Trophoblast cell (in vitro differentiated cells and primary cell): Measurements from ENCODE around the gene TMOD3.

ENCODE experiments used
- DNase-seq, 2 donors: peaks; one replicate each; pipeline ENCODE4 v3.0.0-alpha.2; 2016
- H2AFZ ChIP-seq: 2 replicates; pipeline ENCODE4 v1.6.1; 2013; ENCODE audit warnings: low read length, moderate library complexity, mild to moderate bottlenecking; ENCODE audit not compliant: insufficient read depth, poor library complexity
- H2AK5ac ChIP-seq: 2 replicates; pipeline ENCODE4 v1.6.1; 2013; ENCODE audit warnings: mild to moderate bottlenecking, low read length
- H2BK120ac ChIP-seq: 2 replicates; pipeline ENCODE4 v1.6.1; 2013; ENCODE audit warnings: low read length, mild to moderate bottlenecking, moderate library complexity; ENCODE audit not compliant: insufficient read depth, poor library complexity
- H2BK12ac ChIP-seq: 2 replicates; pipeline ENCODE4 v1.6.1; 2013; ENCODE audit warnings: mild to moderate bottlenecking, low read length, moderate library complexity
- H2BK5ac ChIP-seq: 2 replicates; pipeline ENCODE4 v1.6.1; 2013; ENCODE audit warnings: low read length, low read depth, moderate library complexity, mild to moderate bottlenecking; ENCODE audit not compliant: poor library complexity
- H3K14ac ChIP-seq: 2 replicates; pipeline ENCODE4 v1.6.1; 2013; ENCODE audit warnings: mild to moderate bottlenecking, low read length
- H3K18ac ChIP-seq: 2 replicates; pipeline ENCODE4 v1.6.1; 2013; ENCODE audit warnings: mild to moderate bottlenecking, low read length
- H3K23ac ChIP-seq: 2 replicates; pipeline ENCODE4 v1.6.1; 2013; ENCODE audit warnings: low read length
- H3K27ac ChIP-seq: 2 replicates; pipeline ENCODE4 v1.5.1; 2013; ENCODE audit warnings: low read depth, mild to moderate bottlenecking, inconsistent platforms, low read length, moderate library complexity
- H3K27me3 ChIP-seq: 2 replicates; pipeline ENCODE4 v1.6.1; 2013; ENCODE audit warnings: inconsistent platforms, mild to moderate bottlenecking, low read length, moderate library complexity; ENCODE audit not compliant: insufficient read depth
- H3K36me3 ChIP-seq, 2 experiments: 1 replicate in 1 of 2; 2 replicates in 1 of 2; pipeline ENCODE4 v1.6.1; 2013; ENCODE audit warnings: low read length in 2 of 2, mild to moderate bottlenecking in 2 of 2, moderate library complexity in 1 of 2; ENCODE audit not compliant: insufficient read depth in 2 of 2, control insufficient read depth in 1 of 2
- H3K4ac ChIP-seq: 2 replicates; pipeline ENCODE4 v1.6.1; 2013; ENCODE audit warnings: low read depth, mild to moderate bottlenecking, low read length, moderate library complexity
- H3K4me1 ChIP-seq, 2 experiments: 1 replicate in 1 of 2; 2 replicates in 1 of 2; pipeline ENCODE4 v1.6.1; 2013; ENCODE audit warnings: low read length in 2 of 2, mild to moderate bottlenecking in 2 of 2, moderate library complexity in 1 of 2; ENCODE audit not compliant: insufficient read depth in 2 of 2, control insufficient read depth in 1 of 2
- H3K4me2 ChIP-seq: 2 replicates; pipeline ENCODE4 v1.6.1; 2013; ENCODE audit warnings: inconsistent platforms, mild to moderate bottlenecking, low read length, moderate library complexity
- H3K4me3 ChIP-seq: 2 replicates; pipeline ENCODE4 v1.5.1; 2013; ENCODE audit warnings: mild to moderate bottlenecking, low read depth, low read length, inconsistent platforms
- H3K79me1 ChIP-seq: one replicate; pipeline ENCODE4 v1.6.1; 2013; ENCODE audit warnings: low read length
- H3K79me2 ChIP-seq: 2 replicates; pipeline ENCODE4 v1.6.1; 2013; ENCODE audit warnings: low read length, mild to moderate bottlenecking; ENCODE audit not compliant: control insufficient read depth, insufficient read depth, poor library complexity
- H3K9ac ChIP-seq: 2 replicates; pipeline ENCODE4 v1.6.1; 2013; ENCODE audit warnings: mild to moderate bottlenecking, low read length
- H3K9me3 ChIP-seq: 2 replicates; pipeline ENCODE4 v1.6.1; 2013; ENCODE audit warnings: low read depth, mild to moderate bottlenecking, control low read depth, inconsistent platforms, low read length; ENCODE audit not compliant: insufficient read depth
- H4K12ac ChIP-seq: 2 replicates; pipeline ENCODE4 v1.6.1; 2013; ENCODE audit warnings: low read depth, mild to moderate bottlenecking, low read length, moderate library complexity
- H4K8ac ChIP-seq: 2 replicates; pipeline ENCODE4 v1.6.1; 2013; ENCODE audit warnings: low read depth, mild to moderate bottlenecking, low read length, moderate library complexity
- H4K91ac ChIP-seq: one replicate; pipeline ENCODE4 v1.6.1; 2013; ENCODE audit warnings: low read depth, mild to moderate bottlenecking, low read length, moderate library complexity
- WGBS: extraction: QIAGEN DNeasy Blood & Tissue Kit; methylation state at CpG from one replicate; pipeline ENCODE4 v1.1.7; 2013; ENCODE audit warnings: missing lambda C conversion rate; ENCODE audit not compliant: insufficient read length, insufficient coverage; ENCODE audit errors: extremely low coverage; 5-methylcytosine and 5-hydroxymethylcytosine counted together

TMOD3 gene

GRCh38 chr15:51932161-51932560 is 102.7 kb downstream of the TMOD3 start:
- no peak overlapping the region for H2BK12ac ChIP-seq
- H4K12ac ChIP-seq, result no peak overlapping the region
- no peak overlapping the region for H3K9ac ChIP-seq
- no peak overlapping the region for H3K4me3 ChIP-seq
- no peak overlapping the region for H3K4ac ChIP-seq
- no peak overlapping the region for H3K14ac ChIP-seq
- no peaks in the 10 kb centered on the region for H3K79me1 ChIP-seq
- no peak overlapping the region for H3K4me2 ChIP-seq
- H3K79me2 ChIP-seq, result no peaks in the 10 kb centered on the region
- H4K91ac ChIP-seq, result no peak overlapping the region
- no peaks in the 10 kb centered on the region for H3K27me3 ChIP-seq
- H3K27ac ChIP-seq, result no peak overlapping the region
- H2AFZ ChIP-seq, result no peak overlapping the region
- no peak overlapping the region for H4K8ac ChIP-seq
- H3K23ac ChIP-seq, result no peak overlapping the region
- DNase-seq, result no peak
- H2AK5ac ChIP-seq, result no peak overlapping the region
- H3K9me3 ChIP-seq, result no peaks in the 10 kb centered on the region
- H3K4me1 ChIP-seq, result no peaks in the 10 kb centered on the region
- H2BK120ac ChIP-seq, result no peak overlapping the region
- no peak overlapping the region for H3K18ac ChIP-seq
- no CpG with 5 or more reads among the region's 1 CpG for WGBS
- H2BK5ac ChIP-seq, result no peak overlapping the region
- H3K36me3 ChIP-seq, result peaks cover 0 to 6% of the 10 kb centered on the region in 2 experiments

DNA sequence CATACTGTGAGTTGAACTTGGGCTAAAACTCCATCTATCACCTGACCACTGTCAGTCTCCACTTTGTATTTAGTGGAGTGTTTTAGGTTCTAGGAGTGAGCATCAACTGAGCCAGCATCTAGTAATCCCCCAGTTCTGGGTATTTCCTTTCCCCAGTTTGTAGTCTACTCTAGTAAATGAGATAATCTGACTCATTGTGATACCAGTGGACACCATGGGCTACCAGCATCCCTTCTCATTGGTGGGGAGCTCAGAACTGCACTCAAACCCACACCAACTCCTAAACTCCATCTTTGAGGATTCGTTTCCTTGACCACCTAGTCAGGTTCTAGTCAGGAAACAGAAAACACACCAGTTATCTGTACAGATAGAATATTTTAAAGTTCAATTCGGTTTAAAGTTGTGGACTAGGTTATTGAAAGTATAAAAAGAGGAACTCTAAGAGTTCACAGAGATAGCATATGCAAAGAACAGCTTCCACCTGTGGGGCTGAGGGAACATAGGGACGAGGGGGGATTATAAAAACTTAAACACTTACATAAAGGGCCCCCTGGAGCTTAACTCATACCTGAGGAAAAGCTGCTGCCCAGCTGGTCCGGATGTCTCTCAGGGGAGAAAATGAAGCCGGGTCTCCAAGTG is 106.1 kb downstream of the TMOD3 start:
- Histone ChIP-seq H3K4me1 (no peaks in the 10 kb centered on the region), H3K36me3 (peaks cover 4 to 15% of the 10 kb centered on the region in 2 experiments), H2AFZ (no peak overlapping the region), H3K4me2 (no peak overlapping the region), H3K23ac (no peak overlapping the region), H3K14ac (no peak overlapping the region), H2BK5ac (no peak overlapping the region), H3K79me1 (no peaks in the 10 kb centered on the region), H3K9me3 (no peaks in the 10 kb centered on the region), H4K12ac (no peak overlapping the region), H4K8ac (no peak overlapping the region), H3K4ac (no peak overlapping the region), H4K91ac (no peak overlapping the region), H2BK12ac (no peak overlapping the region), H3K79me2 (no peaks in the 10 kb centered on the region), H3K4me3 (no peak overlapping the region), H2BK120ac (no peak overlapping the region), H3K27ac (no peak overlapping the region), H3K9ac (no peak overlapping the region), H3K18ac (no peak overlapping the region), H3K27me3 (no peaks in the 10 kb centered on the region), H2AK5ac (no peak overlapping the region)
- no peak for DNase-seq
- no CpG with 5 or more reads among the region's 5 CpGs for WGBS

GRCh38 chr15:51936105-51936478 is 106.6 kb downstream of the TMOD3 start:
- H4K12ac ChIP-seq, result no peak overlapping the region
- no peaks in the 10 kb centered on the region for H3K79me1 ChIP-seq
- H2BK120ac ChIP-seq, result no peak overlapping the region
- H3K9me3 ChIP-seq, result no peaks in the 10 kb centered on the region
- no peaks in the 10 kb centered on the region for H3K27me3 ChIP-seq
- no peak overlapping the region for H2AK5ac ChIP-seq
- H3K14ac ChIP-seq, result no peak overlapping the region
- no peaks in the 10 kb centered on the region for H3K79me2 ChIP-seq
- no peak overlapping the region for H2BK12ac ChIP-seq
- H3K18ac ChIP-seq, result no peak overlapping the region
- no CpG with 5 or more reads among the region's 2 CpGs for WGBS
- H2AFZ ChIP-seq, result no peak overlapping the region
- H2BK5ac ChIP-seq, result no peak overlapping the region
- no peak overlapping the region for H4K91ac ChIP-seq
- H3K27ac ChIP-seq, result no peak overlapping the region
- no peak overlapping the region for H3K4ac ChIP-seq
- H4K8ac ChIP-seq, result no peak overlapping the region
- H3K9ac ChIP-seq, result no peak overlapping the region
- H3K4me2 ChIP-seq, result no peak overlapping the region
- H3K4me1 ChIP-seq, result no peaks in the 10 kb centered on the region
- no peak for DNase-seq
- no peak overlapping the region for H3K4me3 ChIP-seq
- no peak overlapping the region for H3K23ac ChIP-seq
- H3K36me3 ChIP-seq, result peaks cover 4 to 15% of the 10 kb centered on the region in 2 experiments

- Histone ChIP-seq H3K14ac (no peak overlapping the region), H2AK5ac (no peak overlapping the region), H3K4me1 (no peaks in the 10 kb centered on the region), H4K12ac (no peak overlapping the region), H3K4me3 (no peak overlapping the region), H2BK12ac (no peak overlapping the region), H3K4ac (no peak overlapping the region), H3K18ac (no peak overlapping the region), H2BK5ac (no peak overlapping the region), H2BK120ac (no peak overlapping the region), H3K79me1 (no peaks in the 10 kb centered on the region), H3K27ac (no peak overlapping the region), H4K8ac (no peak overlapping the region), H3K27me3 (no peaks in the 10 kb centered on the region), H3K36me3 (peaks cover 10 to 13% of the 10 kb centered on the region in 2 experiments), H3K79me2 (no peaks in the 10 kb centered on the region), H3K4me2 (no peak overlapping the region), H3K23ac (no peak overlapping the region), H4K91ac (no peak overlapping the region), H3K9me3 (no peaks in the 10 kb centered on the region), H2AFZ (no peak overlapping the region), H3K9ac (no peak overlapping the region)
- WGBS, result no CpG with 5 or more reads among the region's 3 CpGs
- DNase-seq, result peak; percentile 36 to 58
Observed at GRCh38 chr15:51938286-51938685, 108.8 kb downstream of the TMOD3 start.
